ENCODE data around the gene CLEC2D. TPM values are rescaled to one million over a fixed set of nuclear protein-coding genes. Genes with fewer than 3 reads are reported as not detected.
"Not testable (repeated sequence)": the region's sequence is repeated elsewhere in the genome, so short reads cannot be mapped to it uniquely, and the experiment has no call there.

Gene CLEC2D
- total and polyA plus RNA-seq, 7 donors = 0.69 to 24.0 (median 8.6) TPM

DNA sequence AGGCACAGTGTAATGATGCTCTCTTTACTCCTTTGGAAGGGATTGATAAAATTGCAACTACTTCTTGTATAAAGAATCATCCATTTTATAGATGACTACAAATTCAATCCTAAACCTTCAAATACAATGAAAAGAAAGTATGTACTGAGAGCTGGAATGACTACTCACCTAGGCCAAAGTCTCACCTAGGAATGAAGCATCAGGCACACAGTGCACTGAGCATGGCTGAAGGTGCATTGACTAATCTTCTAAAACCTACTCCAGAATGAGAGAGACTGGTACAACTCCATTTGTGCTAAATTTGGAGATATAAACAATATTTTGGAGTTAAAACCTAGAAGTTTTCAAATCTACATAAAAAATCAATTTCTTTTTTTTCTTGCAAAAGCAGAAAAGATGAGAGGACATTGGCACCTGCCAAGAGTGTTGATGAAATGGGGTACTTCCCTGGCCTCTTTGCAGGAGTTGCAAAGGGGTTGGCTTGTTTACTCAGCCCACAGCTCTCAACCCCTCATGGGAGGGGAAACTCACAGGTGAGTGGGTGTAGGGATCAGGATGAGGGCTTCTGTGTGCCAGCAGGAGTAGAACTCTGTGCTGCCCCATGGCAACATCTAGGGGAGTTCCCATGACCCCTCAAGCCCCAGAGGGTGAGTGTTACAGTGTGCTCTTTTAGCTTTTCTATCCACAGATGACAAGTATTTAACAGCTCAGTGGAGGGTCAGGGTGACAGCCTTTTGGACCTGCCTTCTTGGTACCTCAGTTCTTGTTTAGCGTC is 32.1 kb downstream of the CLEC2D start:
- intact Hi-C loops (cut with DNase I) = loop anchor here (10.0 kb wide), 1 partner anchor 67 kb away; no protein-coding TSS in a partner anchor

GRCh38 chr12:9702255-9702654 is 32.7 kb downstream of the CLEC2D start:
- Histone ChIP-seq H3K27me3 (no peaks in the 10 kb centered on the region), H3K27ac (no peak overlapping the region), H3K4me3 (no peak overlapping the region), H3K4me1 (peaks cover 0 to 12% (median 3%) of the 10 kb centered on the region in 4 donors), H3K36me3 (no peaks in the 10 kb centered on the region), H3K9me3 (peaks cover 0 to 4% (median 0%) of the 10 kb centered on the region in 4 donors)
- no peak for TF ChIP-seq POLR2A (IDR thresholded peaks at IDR 0.05)
- TF ChIP-seq POLR2AphosphoS5 (IDR thresholded peaks at IDR 0.05) = no peak
- no peak for TF ChIP-seq EP300 (IDR thresholded peaks at IDR 0.05)
- TF ChIP-seq, protein P1, sequence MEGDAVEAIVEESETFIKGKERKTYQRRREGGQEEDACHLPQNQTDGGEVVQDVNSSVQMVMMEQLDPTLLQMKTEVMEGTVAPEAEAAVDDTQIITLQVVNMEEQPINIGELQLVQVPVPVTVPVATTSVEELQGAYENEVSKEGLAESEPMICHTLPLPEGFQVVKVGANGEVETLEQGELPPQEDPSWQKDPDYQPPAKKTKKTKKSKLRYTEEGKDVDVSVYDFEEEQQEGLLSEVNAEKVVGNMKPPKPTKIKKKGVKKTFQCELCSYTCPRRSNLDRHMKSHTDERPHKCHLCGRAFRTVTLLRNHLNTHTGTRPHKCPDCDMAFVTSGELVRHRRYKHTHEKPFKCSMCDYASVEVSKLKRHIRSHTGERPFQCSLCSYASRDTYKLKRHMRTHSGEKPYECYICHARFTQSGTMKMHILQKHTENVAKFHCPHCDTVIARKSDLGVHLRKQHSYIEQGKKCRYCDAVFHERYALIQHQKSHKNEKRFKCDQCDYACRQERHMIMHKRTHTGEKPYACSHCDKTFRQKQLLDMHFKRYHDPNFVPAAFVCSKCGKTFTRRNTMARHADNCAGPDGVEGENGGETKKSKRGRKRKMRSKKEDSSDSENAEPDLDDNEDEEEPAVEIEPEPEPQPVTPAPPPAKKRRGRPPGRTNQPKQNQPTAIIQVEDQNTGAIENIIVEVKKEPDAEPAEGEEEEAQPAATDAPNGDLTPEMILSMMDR (IDR thresholded peaks at IDR 0.05) = no peak
- WGBS, 2 donors = 45 to 70% methylated on average over 3 of the region's 3 CpGs
- intact Hi-C loops (cut with DNase I) = loop anchor here (10.0 kb wide), 1 partner anchor 67 kb away; no protein-coding TSS in a partner anchor
- no peak for DNase-seq

More for the DNA sequence above, 32.1 kb downstream of the CLEC2D start:
- Histone ChIP-seq H3K27ac (no peak overlapping the region), H3K4me1 (peaks cover 0 to 12% (median 3%) of the 10 kb centered on the region in 4 donors), H3K27me3 (no peaks in the 10 kb centered on the region), H3K36me3 (no peaks in the 10 kb centered on the region), H3K4me3 (no peak overlapping the region), H3K9me3 (peaks cover 0 to 4% (median under 1%) of the 10 kb centered on the region in 4 donors)
- WGBS, 2 donors = 78 to 89% methylated on average over 1 of the region's 1 CpG
- no peak for DNase-seq
- TF ChIP-seq POLR2A (IDR thresholded peaks at IDR 0.05) (no peak), POLR2AphosphoS5 (IDR thresholded peaks at IDR 0.05) (no peak), EP300 (IDR thresholded peaks at IDR 0.05) (no peak)
- TF ChIP-seq, protein P1 (IDR thresholded peaks at IDR 0.05) = no peak

- not testable (repeated sequence) for H3K4me3 ChIP-seq, H3K9me3 ChIP-seq, H3K36me3 ChIP-seq, DNase-seq, H3K27ac ChIP-seq, H3K27me3 ChIP-seq
- WGBS, 2 donors = 89 to 95% methylated on average over 5 of the region's 5 CpGs
- H3K4me1 ChIP-seq = peaks cover 0 to 11% (median 3%) of the 10 kb centered on the region in 4 donors
- intact Hi-C loops (cut with DNase I) = loop anchor here (10.0 kb wide), 1 partner anchor 70 kb away; no protein-coding TSS in a partner anchor
These were observed 35.0 kb downstream of the CLEC2D start for GRCh38 chr12:9704561-9704960.

DNA sequence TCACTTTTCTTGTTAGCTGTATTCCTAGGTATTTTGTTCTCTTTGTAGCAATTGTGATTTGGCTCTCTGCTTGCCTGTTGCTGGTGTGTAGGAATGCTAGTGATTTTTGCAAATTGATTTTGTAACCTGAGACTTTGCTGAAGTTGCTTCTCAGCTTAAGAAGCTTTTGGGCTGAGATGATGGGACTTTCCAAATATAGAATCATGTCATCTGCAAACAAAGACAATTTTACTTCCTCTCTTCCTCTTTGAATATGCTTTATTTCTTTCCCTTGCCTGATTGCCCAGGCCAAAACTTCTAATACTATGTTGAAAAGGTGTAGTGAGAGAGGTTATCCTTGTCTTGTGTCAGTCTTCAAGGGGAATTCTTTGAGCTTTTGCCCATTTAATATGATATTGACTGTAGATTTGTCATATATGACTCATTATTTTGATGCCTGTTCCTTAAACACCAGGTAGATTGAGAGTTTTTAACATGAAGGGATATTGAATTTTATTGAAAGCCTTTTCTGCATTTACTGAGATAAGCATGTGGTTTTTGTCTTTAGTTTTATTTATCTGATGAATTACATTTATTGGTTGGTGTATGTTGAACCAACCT is 36.7 kb downstream of the CLEC2D start:
- Histone ChIP-seq H3K4me3 (no peak overlapping the region), H3K4me1 (no peaks in the 10 kb centered on the region), H3K9me3 (peaks cover 0 to 4% (median 0%) of the 10 kb centered on the region in 4 donors), H3K27me3 (no peaks in the 10 kb centered on the region), H3K36me3 (no peaks in the 10 kb centered on the region), H3K27ac (no peak overlapping the region)
- no peak for DNase-seq
- TF ChIP-seq, protein P1 (IDR thresholded peaks at IDR 0.05) = no peak
- TF ChIP-seq POLR2AphosphoS5 (IDR thresholded peaks at IDR 0.05) = no peak
- intact Hi-C loops (cut with DNase I) = loop anchor here (10.0 kb wide), 1 partner anchor 71 kb away; no protein-coding TSS in a partner anchor

DNA sequence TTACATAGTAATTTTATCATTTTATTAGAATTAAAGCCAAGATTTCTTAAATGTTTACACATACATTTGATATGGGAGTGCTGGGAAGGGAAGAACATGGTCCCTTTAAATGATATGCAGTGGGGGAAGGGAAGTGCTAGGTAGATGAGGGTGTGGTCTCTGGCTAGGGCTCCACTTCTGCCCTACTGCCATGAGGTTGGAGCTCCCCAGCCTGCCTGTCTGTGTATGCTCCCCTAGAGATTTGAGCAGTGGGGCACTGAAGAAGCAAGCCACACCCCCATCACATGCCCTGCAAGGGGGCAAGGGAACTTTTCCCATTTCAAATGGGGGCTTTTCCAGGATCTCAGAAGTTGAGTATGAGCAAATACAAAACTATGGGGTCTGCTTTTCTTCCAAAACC is 37.8 kb downstream of the CLEC2D start:
- H3K27me3 ChIP-seq = no peaks in the 10 kb centered on the region
- no peak for DNase-seq
- no peak overlapping the region for H3K27ac ChIP-seq
- H3K4me1 ChIP-seq = no peaks in the 10 kb centered on the region
- H3K36me3 ChIP-seq = no peaks in the 10 kb centered on the region
- H3K4me3 ChIP-seq = no peak overlapping the region
- peaks cover 0 to 4% (median 0%) of the 10 kb centered on the region in 4 donors for H3K9me3 ChIP-seq
- TF ChIP-seq POLR2A (IDR thresholded peaks at IDR 0.05) (no peak), EP300 (IDR thresholded peaks at IDR 0.05) (no peak), POLR2AphosphoS5 (IDR thresholded peaks at IDR 0.05) (no peak)
- TF ChIP-seq, protein P1 (IDR thresholded peaks at IDR 0.05) = no peak
- intact Hi-C loops (cut with DNase I) = loop anchor here (10.0 kb wide), 1 partner anchor 73 kb away; no protein-coding TSS in a partner anchor

Measured in sigmoid colon (tissue), 7 donors.